ENCODE measurements around the gene JAK1.

DNA sequence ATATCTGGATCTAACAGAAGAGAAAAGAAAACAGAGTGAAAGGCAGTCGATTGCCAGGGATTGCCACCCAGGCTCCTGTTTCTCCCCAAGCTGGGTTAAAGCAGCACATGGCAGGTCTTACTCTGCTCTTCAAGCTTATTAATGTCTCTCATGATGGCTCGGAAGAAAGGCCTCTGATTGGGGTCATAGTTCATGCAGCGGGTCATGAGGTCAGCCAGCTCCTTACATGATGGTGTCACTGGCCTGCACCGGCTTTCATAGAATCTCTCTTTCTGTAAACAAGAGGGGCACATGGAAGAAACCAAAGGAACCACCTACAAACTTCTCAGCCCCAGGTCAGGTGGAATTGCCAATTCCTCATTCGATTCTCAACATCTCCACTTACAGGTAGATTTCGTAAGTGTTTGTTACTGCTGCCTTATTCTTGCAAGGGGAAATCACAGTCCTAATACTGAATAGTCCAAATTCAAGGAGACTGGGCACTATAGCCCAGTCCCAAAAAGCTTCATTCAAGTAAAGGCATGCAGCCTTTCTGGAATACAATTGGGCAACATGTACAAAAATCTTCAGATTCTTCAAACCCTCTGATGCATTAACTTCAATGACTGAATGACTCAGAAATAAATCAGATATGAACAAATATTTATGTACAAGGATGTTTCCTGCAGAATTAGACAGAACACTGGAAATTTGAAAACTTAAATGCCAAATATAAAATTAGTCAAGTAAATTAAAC, 124.9 kb downstream of the JAK1 start:
- no peak for TF ChIP-seq CTCF (IDR thresholded peaks at IDR 0.05; ENCODE audit: low read length)
- no peak for TF ChIP-seq EZH2 (optimal IDR thresholded peaks at IDR 0.05; ENCODE audit: low read depth, low read length)

Data from MM.1S (cell line).